Stimulated activated CD4-positive, alpha-beta T cell treated with anti-CD3 and anti-CD28 coated beads, Interleukin-1b, Interleukin-23, amount 100 ng/mL, for 4 hours (primary cell): Measurements from ENCODE around the gene SERTM2.
"Not testable (repeated sequence)": the region's sequence is repeated elsewhere in the genome, so short reads cannot be mapped to it uniquely, and the experiment has no call there.

Experiments
- DNase-seq, 2 donors: peaks; one replicate each; pipeline ENCODE4 v3.0.0-alpha.2; 2020; ENCODE audit warnings: low read depth in 2 of 2

The SERTM2 gene

DNA sequence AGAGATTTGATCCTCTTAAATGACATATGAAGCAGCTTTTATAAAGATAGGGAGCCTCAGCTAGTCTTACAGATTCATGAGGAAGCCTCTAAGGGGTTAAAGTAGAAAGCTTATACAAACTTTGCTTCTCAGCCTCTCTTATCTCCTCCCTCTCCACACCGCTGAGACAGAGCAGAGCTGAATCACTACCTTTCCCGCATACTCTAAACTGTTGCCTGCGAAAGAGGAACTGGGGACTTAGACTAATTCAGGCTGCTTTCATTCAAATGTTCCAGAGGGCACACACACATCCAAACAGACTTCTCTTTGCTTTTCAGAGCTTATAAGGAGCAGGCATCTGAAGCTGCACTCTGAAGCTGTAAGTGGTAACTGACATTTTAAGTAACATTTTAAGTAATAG, at the start of gene SERTM2:
Gene SERTM2, plus strand, starts transcription at position 169 of the 400 bp plus-strand sequence. CDS start 7,213 bp downstream, outside the sequence.
- DNase-seq = no peak

DNA sequence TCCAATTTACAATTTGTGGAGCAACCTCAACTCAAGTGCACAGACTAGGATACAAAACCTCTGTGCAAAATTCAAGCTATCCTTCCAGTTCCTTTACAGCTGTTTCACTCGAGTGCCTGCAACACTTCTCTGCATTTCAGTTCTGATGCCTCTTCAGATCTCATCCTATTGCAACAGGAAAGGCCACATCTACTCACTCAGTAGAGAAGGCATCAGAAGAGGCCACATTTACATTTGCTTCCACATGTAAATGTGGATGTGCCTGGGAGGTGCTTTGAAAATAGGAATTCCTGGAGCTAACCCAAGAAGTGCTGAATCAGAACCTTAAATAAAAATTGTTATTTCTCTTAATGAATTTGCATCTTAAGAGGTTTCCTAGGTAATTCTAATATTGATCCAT, 45.8 kb upstream of the SERTM2 start:
- DNase-seq = no peak

DNA sequence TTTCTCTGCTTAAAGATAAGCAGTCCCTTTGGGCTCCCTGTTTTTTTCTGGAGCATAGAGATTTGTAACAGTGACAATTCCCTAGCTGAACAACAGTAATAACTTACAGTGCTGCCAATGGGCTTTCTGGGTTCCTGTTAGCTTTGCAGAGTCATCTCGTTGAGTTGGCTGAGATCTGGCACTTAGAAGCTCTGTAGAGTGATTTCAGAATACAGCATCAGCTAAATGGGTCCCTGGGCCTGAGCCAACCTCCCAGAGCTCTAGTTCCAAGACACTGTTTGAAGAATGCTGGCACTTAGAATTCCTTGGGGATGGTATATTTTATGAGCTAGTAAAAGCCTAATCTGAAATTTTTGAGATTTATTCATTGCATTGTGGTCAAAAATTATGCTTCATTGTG, 43.5 kb upstream of the SERTM2 start:
- DNase-seq = no peak

DNA sequence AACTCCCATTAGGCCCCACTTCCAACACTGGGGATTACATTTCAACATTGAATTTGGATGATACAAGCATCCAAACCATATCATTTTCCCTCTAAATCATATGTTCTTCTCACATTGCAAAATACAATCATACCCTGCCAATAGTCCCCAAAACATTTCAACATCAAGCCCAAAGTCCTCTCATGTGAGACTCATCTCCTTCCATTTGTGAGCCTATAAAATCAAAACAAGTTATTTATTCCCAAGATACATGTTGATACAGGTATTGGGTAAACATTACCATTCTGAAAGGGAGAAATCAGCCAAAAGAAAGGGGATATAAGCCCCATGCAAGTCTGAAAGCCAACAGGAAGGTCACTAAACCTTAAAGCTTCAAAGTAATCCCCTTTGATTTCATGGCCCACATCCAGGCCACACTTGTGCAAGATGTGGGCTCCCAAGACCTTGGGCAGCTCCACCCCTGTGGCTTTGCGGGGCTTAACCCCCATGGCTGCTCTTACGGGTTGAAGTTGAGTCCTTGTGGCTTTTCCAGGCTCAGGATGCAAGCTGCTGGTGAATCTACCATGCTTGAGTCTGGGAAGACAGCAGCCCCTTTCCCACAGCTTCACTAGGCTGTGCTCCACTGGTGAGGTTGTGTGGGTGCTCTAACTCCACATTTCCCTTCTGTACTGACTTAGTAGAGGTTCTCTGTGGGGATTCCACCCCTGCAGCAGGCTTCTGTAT, 40.6 kb upstream of the SERTM2 start:
- no peak for DNase-seq

DNA sequence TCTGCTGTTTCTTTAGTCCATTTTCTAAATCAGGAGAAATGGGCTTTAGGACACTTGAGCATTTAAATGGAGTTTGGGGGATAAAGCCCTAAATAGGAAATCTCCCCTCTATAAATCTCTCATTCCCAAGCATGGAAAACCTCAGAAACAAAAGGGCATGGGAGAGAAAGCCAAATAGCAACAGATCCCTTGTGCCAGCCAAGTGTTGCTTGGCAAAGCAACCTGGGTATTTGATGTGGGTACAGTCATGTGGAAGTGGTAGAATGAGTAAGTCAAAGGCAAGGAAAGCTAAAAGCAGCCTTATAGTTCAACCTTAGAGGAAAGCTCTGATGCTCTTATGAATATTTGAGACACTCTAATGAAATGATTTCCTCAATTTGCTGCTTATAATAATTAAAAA, 29.5 kb upstream of the SERTM2 start:
- no peak for DNase-seq

DNA sequence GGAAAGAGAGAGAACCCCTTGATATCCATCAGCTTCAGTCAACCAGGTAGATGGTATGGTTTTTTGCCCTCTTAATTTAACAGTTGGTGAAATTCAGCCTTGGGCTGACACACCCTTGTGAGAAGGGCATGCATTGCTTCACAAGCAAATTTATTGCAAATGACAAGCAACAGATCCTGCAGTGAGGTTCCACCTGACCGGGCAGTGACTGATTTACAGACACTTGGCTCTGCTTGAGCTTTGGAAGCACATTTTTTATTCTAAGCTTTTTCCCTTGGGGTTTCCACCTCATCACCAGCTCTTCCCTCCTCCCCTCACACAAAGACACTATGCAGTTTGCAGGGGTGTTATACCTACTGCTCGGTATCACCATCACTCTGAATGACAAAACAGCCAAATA, 28.3 kb upstream of the SERTM2 start:
- no peak for DNase-seq

DNA sequence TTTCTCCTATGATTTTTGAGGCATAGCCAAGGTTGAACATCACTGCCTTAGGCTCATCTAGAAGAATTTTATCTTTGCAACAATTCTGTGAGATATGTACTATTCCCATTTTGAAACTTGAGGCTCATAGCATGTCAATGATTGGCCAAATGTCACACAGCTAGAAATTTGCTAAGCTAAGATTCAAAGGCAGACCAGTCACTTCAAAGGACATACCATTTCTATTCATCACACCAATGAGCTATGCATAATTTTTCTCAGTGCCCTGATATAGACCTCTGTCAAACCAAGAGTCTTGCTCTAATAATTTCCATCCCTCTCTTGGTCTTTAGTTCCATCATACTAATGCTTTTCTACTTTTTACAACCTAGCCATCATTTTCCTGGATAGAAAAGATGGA, 27.6 kb upstream of the SERTM2 start:
- no peak for DNase-seq

DNA sequence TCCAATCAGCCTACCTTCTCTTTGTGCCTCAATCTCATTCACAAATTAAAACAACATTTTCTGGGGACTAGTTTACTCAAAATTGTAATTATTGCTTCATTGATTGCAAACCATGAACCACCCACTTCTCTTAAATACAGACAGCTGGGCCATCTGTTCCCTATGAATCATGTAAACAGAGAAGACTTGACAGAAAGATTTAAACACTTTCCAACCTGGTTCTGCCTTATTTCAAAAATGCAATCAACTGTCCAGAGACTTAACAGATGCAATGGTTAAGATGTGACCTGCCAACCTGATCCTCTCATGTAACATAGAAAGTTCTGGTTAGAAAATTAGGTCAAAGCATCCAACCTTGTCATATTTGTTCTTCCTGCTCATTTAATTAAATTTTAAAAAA, 20.8 kb upstream of the SERTM2 start:
- no peak for DNase-seq

DNA sequence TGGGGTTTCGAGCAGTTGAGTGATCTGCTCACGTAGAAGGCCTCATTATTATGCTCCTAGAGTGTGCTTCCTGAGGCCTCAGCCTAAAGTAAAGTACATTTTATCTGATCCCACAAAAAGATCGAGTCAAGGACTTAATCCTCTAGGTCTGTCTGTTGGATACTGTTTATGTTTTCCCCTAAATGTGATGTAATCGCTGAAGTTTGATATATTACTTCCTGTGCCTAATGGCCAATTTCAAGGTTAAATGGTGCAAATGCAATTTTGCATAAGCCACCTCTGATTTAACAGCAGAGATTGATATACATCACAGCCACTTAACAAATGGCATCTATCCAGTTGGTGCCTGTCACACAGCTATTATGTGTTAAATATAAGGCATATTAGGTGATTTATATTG, 19.4 kb upstream of the SERTM2 start:
- DNase-seq = no peak

DNA sequence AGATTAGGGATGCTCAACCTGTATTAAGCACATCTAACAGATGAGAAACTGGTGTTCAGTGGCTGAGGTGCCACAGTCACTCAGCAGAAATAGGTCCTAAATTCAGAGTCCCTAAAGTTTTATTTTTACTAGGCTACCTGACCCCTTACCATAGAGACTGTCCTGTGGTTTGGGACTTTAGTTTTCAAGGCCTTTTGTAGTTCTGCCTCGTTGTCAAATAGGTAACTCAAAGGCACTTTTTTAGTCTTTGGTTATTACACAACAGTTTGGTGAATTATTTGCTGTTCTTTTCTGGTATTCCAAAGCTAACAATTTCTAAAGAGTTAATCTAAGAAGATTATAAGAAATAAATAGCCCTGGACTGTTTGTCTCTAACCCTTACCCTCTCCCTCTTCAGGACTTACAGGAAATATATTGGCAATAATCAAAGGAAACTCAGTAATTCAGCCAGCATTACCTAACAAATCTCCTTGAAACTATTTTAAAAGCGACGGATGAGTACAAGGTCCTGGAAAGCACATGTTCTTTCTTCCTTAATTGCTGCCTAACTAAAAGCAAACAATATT, 12.8 kb upstream of the SERTM2 start:
- DNase-seq = no peak

DNA sequence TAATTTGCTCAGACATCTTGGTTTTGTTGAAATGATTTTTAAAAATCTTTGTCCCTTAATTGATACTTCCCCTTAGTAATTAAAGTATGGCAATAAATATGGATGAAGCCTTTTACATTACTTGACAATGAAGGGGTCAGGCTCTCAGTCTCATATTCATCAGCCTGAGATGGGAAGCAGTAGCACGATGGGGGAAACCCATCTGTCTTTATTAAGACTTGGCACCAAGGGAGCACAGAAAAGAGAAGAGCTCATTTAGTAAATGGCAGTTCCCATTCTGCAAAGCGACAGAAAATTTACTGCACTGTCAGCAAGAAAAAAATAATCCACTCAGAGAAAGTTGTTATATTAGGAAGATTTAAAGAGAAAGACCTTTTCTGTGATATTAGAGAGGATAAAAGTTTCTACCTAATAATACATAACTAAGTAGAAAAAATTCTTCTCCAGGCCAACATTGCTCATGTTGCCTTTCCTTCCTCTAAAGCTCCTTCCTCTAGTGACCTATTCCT, 7.9 kb upstream of the SERTM2 start:
- DNase-seq = no peak

DNA sequence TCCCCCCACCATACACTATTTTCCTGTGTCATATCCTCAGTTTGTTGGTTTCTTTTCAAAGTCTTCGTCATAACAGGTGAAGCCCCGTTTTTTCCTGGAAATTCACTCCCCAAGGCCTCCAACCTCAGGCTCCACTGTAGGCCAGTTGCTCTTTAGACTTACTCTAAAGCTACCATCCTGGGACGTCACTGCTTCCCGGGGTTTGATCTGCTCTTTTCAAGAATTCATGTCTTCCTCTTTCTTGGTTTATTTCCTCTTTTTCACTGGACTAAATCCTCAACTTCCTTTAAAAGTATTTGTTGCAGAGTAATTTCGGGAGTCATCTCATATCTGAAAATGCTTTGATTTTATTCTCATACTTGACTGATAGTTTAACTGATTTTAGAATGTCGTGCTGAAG, 6.5 kb upstream of the SERTM2 start:
- no peak for DNase-seq

DNA sequence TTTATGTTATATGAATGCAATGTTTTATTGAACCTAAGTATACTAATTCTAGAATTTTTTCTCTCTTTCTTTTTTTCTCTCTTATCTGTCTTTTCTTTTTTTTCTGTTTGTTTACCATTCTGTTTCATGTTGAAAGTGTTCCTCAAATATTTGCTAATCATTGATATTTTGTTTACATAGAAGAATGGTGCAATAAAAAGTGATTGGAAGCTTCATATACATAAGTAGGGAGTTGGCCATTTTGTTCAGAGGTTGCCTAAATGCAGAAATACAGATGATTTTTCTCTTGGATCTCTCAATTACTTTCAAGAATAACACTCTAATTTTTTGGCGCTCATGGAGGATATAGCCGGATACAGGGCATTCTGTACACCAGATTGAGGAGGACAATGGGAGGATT, 5.7 kb upstream of the SERTM2 start:
- no peak for DNase-seq

DNA sequence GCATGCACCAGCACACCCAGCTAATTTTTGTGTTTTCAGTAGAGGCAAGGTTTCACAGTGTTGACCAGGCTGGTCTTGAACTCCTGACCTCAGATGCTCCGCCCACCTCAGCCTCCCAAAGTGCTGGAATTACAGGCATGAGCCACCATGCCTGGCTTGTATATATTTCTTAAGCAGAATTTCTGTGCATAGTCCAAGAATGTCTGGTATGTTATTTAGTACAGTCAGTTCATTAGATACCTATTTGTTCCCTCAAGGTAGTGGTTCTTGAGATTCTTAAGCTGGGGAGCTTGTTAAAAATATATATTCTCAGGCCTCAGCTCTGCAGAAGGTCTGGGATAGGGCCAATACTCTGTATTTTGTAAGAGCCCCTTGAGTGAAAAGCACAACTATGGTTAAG, 4.6 kb upstream of the SERTM2 start:
- DNase-seq = no peak

DNA sequence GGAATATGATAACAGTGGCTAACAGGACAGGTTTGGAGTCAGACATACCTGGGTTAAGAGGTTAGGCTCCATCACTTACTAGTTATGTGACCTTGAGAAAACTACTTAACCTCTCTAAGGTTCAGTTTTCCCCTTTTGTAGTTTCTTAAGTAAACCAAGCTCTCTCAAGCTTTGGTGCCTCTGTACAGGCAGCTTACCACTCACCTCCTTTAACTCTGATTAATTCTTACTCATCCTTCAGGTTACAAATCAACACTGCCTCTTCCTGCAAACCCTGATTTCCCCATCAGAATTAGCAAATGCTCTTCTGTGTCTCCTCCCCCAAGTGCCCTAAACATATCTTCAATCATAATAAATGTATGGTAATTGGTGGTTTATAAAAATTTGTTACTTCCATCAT, 3.5 kb upstream of the SERTM2 start:
- no peak for DNase-seq

DNA sequence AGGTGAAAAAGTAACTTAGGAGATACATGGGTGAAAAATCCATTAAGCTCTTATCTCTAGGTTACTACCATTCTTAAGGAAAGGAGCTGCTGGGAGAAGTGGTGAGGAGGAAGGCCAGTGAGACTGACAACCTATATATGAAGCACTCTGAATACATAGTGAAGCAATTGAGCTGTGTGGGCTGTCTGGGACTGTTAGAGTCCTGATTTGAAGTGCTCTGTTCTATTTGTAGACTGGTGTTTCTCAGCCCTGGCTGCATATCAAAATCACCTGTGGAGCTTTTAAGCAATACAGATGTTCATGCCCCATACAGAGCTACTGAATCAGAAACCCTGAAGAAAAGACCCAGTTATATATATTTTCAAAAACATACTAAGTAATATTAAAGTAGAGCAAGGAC, 3.9 kb downstream of the SERTM2 start:
- DNase-seq = no peak

DNA sequence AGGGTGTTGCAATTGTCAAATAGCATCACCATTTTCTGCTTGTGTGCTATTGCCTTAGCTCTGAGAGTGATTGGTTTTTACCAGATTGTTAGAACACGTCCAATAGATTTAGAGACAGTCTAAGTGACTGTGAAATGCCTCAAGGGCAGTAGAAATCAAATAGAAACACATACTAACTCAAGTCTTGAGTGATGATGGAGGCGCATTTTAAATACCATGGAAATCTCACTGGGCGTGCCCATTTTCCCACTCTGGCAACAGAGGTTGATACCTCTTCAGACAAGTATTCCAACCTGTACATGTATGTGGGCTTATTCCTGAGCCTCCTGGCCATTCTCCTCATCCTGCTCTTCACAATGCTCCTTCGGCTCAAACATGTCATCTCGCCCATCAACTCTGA, 7.2 kb downstream of the SERTM2 start:
- DNase-seq = no peak

DNA sequence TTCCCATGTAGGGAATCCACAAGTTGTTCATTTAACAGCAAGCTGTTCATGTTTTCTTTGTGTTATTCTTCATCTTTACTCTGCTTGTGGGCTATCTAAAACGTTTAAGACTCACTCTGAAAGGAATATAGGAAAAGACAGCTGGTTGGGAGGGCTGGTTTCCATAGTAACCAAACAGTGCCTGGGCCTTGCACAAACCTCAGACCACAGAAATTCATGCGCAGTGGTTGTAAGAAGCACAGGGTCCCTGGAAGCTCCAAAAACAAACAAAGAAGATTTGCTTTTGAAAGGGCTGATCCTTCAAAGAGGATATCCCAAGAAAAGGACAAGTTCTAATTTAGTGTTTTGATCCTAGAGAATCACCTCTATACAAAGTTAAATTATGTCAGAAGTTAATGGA, 7.8 kb downstream of the SERTM2 start:
- no peak for DNase-seq

DNA sequence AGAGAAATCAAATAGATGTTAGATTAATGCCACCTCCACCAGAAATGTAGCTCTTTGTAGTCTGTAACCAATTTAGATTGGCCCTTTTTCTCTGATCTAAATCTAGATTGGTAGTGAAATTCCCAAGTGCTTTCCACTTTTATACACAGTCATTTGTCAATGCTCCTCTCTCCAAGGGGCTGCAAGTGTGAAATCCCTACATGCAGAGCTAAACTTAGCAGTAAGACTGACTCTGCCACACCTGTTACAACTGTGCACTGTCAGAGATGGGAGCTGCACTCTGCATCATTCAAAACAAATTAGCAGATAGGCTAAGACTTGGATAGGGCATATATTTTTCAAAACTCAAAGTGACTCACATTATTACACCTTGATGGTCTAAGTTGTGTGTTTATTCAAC, 9.1 kb downstream of the SERTM2 start:
- DNase-seq = no peak

DNA sequence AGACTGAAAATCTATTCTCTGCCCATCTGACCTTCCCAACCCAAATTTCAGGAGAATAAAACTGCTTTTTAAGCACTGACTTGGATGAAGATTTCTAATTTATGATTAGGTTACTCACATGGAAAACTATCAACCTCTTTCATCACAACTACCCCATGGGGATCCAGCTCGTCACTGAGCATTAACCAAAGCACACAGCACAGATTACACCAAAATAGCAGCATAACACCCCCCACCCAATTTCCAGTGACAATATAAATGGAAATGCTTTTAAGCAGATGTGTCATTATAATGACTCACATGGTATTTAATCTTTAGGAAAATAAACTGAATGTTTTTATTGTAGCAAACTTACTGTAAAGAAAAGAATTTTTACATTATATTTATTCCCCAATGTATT, 9.7 kb downstream of the SERTM2 start:
- no peak for DNase-seq

DNA sequence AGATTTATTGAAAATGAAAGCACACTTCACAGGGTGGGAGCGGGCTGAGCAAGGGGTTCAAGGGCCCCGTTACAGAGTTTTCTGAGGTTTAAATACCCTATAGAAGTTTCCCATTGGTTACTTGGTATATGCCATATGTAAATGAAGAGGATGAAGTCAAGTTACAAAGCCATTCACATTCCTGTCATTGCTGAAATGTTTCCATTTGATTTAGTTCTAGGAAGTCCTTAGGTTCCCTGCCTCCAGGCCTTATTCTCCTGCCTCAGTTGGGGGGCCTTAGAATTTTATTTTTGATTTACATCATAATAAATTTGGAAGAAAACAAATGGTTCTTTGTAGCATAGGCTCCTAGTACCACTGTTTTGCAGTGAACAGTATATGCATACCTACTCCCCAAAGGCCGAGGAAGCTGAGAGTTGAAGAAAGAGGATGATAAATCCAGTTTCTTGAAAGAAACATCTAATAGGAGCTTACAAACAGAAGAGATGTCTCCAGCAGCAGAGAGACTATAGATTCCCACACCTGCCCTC, 31.8 kb downstream of the SERTM2 start:
- DNase-seq = no peak

DNA sequence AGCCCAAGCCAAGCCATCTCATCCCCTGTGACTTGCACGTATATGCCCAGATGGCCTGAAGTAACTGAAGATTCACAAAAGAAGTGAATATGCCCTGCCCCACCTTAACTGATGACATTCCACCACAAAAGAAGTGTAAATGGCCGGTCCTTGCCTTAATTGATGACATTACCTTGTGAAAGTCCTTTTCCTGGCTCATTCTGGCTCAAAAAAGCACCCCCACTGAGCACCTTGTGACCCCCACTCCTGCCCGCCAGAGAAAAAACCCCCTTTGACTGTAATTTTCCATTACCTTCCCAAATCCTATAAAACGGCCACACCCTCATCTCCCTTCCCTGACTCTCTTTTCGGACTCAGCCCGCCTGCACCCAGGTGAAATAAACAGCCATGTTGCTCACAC, 37.8 kb downstream of the SERTM2 start:
- DNase-seq = not testable (repeated sequence)

DNA sequence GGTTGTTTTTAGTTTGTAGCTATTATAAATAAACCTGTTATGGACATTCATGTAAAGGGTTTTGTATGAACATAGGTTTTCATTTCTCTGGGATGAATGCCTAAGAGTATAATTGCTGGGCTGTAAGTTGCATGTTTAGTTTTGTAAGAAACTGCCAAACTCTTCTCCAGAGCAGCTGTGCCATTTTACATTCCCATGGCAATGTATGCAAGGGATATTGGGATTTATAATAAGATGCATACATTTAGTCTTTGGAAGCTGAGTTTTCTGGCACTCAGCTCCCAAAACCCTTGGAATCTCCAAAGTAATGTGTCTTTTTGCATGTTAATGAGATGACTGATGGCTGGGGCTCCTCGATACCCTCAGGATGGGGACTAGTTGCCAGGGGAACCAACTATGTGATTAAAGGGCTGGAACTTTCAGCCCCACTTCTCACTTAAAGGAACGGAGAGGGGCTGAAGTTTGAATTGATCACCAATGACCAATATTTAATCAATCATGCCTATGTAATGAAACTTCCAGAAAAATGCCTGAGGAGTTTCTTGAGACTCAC, 44.0 kb downstream of the SERTM2 start:
- DNase-seq = no peak
